HEK293T (cell line): ENCODE results near the gene CUX1.

ENCODE experiments used
- BHLHE40 ChIP-seq: fragments of 450-650 bp; IDR thresholded peaks from 2 replicates; pipeline ENCODE4 v1.6.1; 2016; ENCODE audit warnings: mild to moderate bottlenecking, moderate library complexity, borderline replicate concordance
- CTBP1 ChIP-seq: fragments of 450-650 bp; IDR thresholded peaks from 2 replicates; pipeline ENCODE4 v1.6.1; 2016; ENCODE audit warnings: borderline replicate concordance
- ELF4 ChIP-seq: fragments of 450-650 bp; IDR thresholded peaks from 2 replicates; pipeline ENCODE4 v1.6.1; 2017; ENCODE audit warnings: antibody characterized with exemption
- FOXA1 ChIP-seq: fragments of 450-650 bp; IDR thresholded peaks from 2 replicates; pipeline ENCODE4 v1.6.1; 2016; ENCODE audit warnings: mild to moderate bottlenecking
- FOXK2 ChIP-seq: fragments of 450-650 bp; IDR thresholded peaks from 2 replicates; pipeline ENCODE4 v1.6.1; 2016; ENCODE audit warnings: mild to moderate bottlenecking
- FOXM1 ChIP-seq: fragments of 450-650 bp; IDR thresholded peaks from 2 replicates; pipeline ENCODE4 v1.6.1; 2017; ENCODE audit warnings: mild to moderate bottlenecking, borderline replicate concordance
- LEF1 ChIP-seq: fragments of 450-650 bp; IDR thresholded peaks from 2 replicates; pipeline ENCODE4 v1.6.1; 2017; ENCODE audit warnings: mild to moderate bottlenecking, borderline replicate concordance
- NFRKB ChIP-seq: fragments of 450-650 bp; IDR thresholded peaks from 2 replicates; pipeline ENCODE4 v1.6.1; 2016; ENCODE audit warnings: mild to moderate bottlenecking, moderate library complexity
- PKNOX1 ChIP-seq: fragments of 450-650 bp; IDR thresholded peaks from 2 replicates; pipeline ENCODE4 v1.6.1; 2016
- SP1 ChIP-seq: fragments of 450-650 bp; IDR thresholded peaks from 2 replicates; pipeline ENCODE4 v1.6.1; 2017
- SUZ12 ChIP-seq: fragments of 450-650 bp; IDR thresholded peaks from 2 replicates; pipeline ENCODE4 v1.6.1; 2016; ENCODE audit warnings: mild to moderate bottlenecking
- TARDBP ChIP-seq: fragments of 450-650 bp; IDR thresholded peaks from 2 replicates; pipeline ENCODE4 v1.6.1; 2016
- ZNF384 ChIP-seq: fragments of 450-650 bp; IDR thresholded peaks from 2 replicates; pipeline ENCODE4 v1.6.1; 2016

- no peak for TF ChIP-seq LEF1
- no peak for TF ChIP-seq SP1
- no peak for TF ChIP-seq FOXM1
- no peak for TF ChIP-seq ELF4
- no peak for TF ChIP-seq SUZ12
- no peak for TF ChIP-seq NFRKB
- no peak for TF ChIP-seq CTBP1
- no peak for TF ChIP-seq FOXK2
- TF ChIP-seq TARDBP = no peak
- no peak for TF ChIP-seq ZNF384
- no peak for TF ChIP-seq BHLHE40
- TF ChIP-seq FOXA1 = no peak
- TF ChIP-seq PKNOX1 = no peak
These were observed 62.1 kb downstream of the CUX1 start for GRCh38 chr7:101879565-101879964.
